Keratinocyte (primary cell): Measurements from ENCODE around the gene RAF1. TPM values are rescaled to one million over a fixed set of nuclear protein-coding genes. Genes with fewer than 3 reads are reported as not detected.
"Not testable (repeated sequence)": the region's sequence is repeated elsewhere in the genome, so short reads cannot be mapped to it uniquely, and the experiment has no call there.

Experiments
- DNase-seq: peaks from one replicate; pipeline ENCODE4 v3.0.0-alpha.2; 2011; ENCODE audit warnings: low read depth, missing footprints, low spot score
- FAIRE-seq: peaks from 2 replicates; lab custom pipeline; 2011; peaks lifted over from hg19 to GRCh38; lab: Jason Lieb, UNC
- H2AFZ ChIP-seq: 2 replicates; pipeline ENCODE4 v1.6.0; 2012; ENCODE audit warnings: low read length, control low read depth, inconsistent platforms; ENCODE audit not compliant: control insufficient read depth
- H3K27ac ChIP-seq: 2 replicates; pipeline ENCODE4 v1.5.1; 2011; ENCODE audit warnings: low read length; ENCODE audit not compliant: control insufficient read depth, insufficient read depth
- H3K27me3 ChIP-seq: 3 replicates; pipeline ENCODE4 v1.6.0; 2011; ENCODE audit warnings: low read length; ENCODE audit not compliant: control insufficient read depth, insufficient read depth; ENCODE audit errors: extremely low read depth
- H3K36me3 ChIP-seq, 2 experiments: 2 replicates in 1 of 2; 3 replicates in 1 of 2; pipeline ENCODE4 v1.5.1; 2011; ENCODE audit warnings: low read length in 2 of 2, mild to moderate bottlenecking in 1 of 2; ENCODE audit not compliant: control insufficient read depth in 2 of 2, insufficient read depth in 2 of 2; ENCODE audit errors: extremely low read depth in 1 of 2
- H3K4me1 ChIP-seq: 3 replicates; pipeline ENCODE4 v1.5.1; 2011; ENCODE audit warnings: low read length; ENCODE audit not compliant: control insufficient read depth, insufficient read depth; ENCODE audit errors: extremely low read depth
- H3K4me2 ChIP-seq: 3 replicates; pipeline ENCODE4 v1.6.0; 2011; ENCODE audit warnings: low read depth, low read length; ENCODE audit not compliant: control insufficient read depth, insufficient read depth; ENCODE audit errors: extremely low read depth
- H3K4me3 ChIP-seq, 3 experiments: fragments of 200-600 bp in 1 of 3; sonication (generic) in 1 of 3; 2 replicates in 2 of 3; 3 replicates in 1 of 3; pipeline ENCODE4 v1.5.1; 2011 to 2016; ENCODE audit warnings: low read length in 3 of 3, mild to moderate bottlenecking in 3 of 3, control low read depth in 2 of 3, inconsistent platforms in 1 of 3, low read depth in 1 of 3, mixed read lengths in 1 of 3, mixed run types in 1 of 3, moderate library complexity in 1 of 3; ENCODE audit not compliant: control insufficient read depth in 2 of 3, insufficient read depth in 2 of 3; ENCODE audit errors: extremely low read depth in 1 of 3
- H3K79me2 ChIP-seq: 2 replicates; pipeline ENCODE4 v1.6.0; 2012; ENCODE audit warnings: low read length; ENCODE audit not compliant: control insufficient read depth, insufficient read depth
- H3K9ac ChIP-seq: 3 replicates; pipeline ENCODE4 v1.6.0; 2011; ENCODE audit warnings: low read length; ENCODE audit not compliant: control insufficient read depth, insufficient read depth; ENCODE audit errors: extremely low read depth
- H3K9me1 ChIP-seq: 3 replicates; pipeline ENCODE4 v1.6.0; 2011; ENCODE audit warnings: low read length; ENCODE audit not compliant: control insufficient read depth, insufficient read depth; ENCODE audit errors: extremely low read depth
- H3K9me3 ChIP-seq: 2 replicates; pipeline ENCODE4 v1.5.1; 2012; ENCODE audit warnings: low read depth, low read length; ENCODE audit not compliant: control insufficient read depth
- H4K20me1 ChIP-seq: 3 replicates; pipeline ENCODE4 v1.6.0; 2011; ENCODE audit warnings: low read length; ENCODE audit not compliant: control insufficient read depth, insufficient read depth; ENCODE audit errors: extremely low read depth
- CTCF ChIP-seq, 3 experiments: IDR thresholded peaks in 1 of 3; conservative IDR thresholded peaks in 1 of 3; optimal IDR thresholded peaks in 1 of 3; 2 replicates in 2 of 3; 3 replicates in 1 of 3; pipeline versions ENCODE3 to v1.5.1; 2011; ENCODE audit warnings: low read length in 3 of 3, mild to moderate bottlenecking in 3 of 3, moderate library complexity in 2 of 3, control low read depth in 1 of 3, inconsistent platforms in 1 of 3; ENCODE audit not compliant: insufficient read depth in 2 of 3; ENCODE audit errors: extremely low read depth in 1 of 3
- EZH2 ChIP-seq: IDR thresholded peaks from one replicate; pipeline ENCODE4 v1.6.1; 2012; ENCODE audit warnings: inconsistent platforms, mild to moderate bottlenecking, low read length, moderate library complexity
- dilution Hi-C: fragments of 300-500 bp; cut with MboI; formaldehyde crosslinking; loops from one replicate; pipeline ENCODE4 v1.7.0; 2020; ENCODE audit warnings: low sequenced_read_pairs; ENCODE audit not compliant: extremely low pct_ligation_motif_present
- polyA plus RNA-seq, 5 experiments: library from polyadenylated mRNA; depleted of rRNA in 3 of 5; stranded (reverse) in 3 of 5; stranded (forward) in 1 of 5; unstranded in 1 of 5; fragments of >200 nt; gene quantifications; 1 replicate in 1 of 5; 2 replicates in 3 of 5; 3 replicates in 1 of 5; pipeline versions ENCODE4 v1.2.1 to v1.2.3, GENCODE V29; 2011 to 2012; ENCODE audit warnings: missing spikeins in 2 of 5, low read depth in 1 of 5, low replicate concordance in 1 of 5

The RAF1 gene
- polyA plus RNA-seq, 1 donor (not counting 4 experiments of a cell fraction or from before 2014, with no cell fraction given): 80.1 TPM

GRCh38 chr3:12661926-12662592 lies 1.9 kb downstream of the RAF1 start:
- Histone ChIP-seq H3K27ac (peak overlapping the region; percentile 97), H3K9ac (peak overlapping the region; percentile 98), H3K4me3 (peak overlapping the region; percentile 94 to 99 (median 96)), H3K9me1 (no peaks in the 10 kb centered on the region), H3K9me3 (no peaks in the 10 kb centered on the region), H2AFZ (no peak overlapping the region), H3K4me2 (peak overlapping the region; percentile 99), H3K4me1 (peaks cover 24% of the 10 kb centered on the region), H3K79me2 (peaks cover 68% of the 10 kb centered on the region), H4K20me1 (peaks cover 6% of the 10 kb centered on the region), H3K27me3 (no peaks in the 10 kb centered on the region), H3K36me3 (no peaks in the 10 kb centered on the region)
- no peak for TF ChIP-seq CTCF (optimal IDR thresholded peaks at IDR 0.05 in 1 of 3, IDR thresholded peaks at IDR 0.05 in 1 of 3, conservative IDR thresholded peaks at IDR 0.05 in 1 of 3; ENCODE audit: extremely low read depth in 1 of 3, insufficient read depth in 2 of 3, low read length in 3 of 3)
- no peak for TF ChIP-seq EZH2
- no peak for DNase-seq
- dilution Hi-C loops: no loop called here
- no peak for FAIRE-seq

- not testable (repeated sequence) for H3K9ac ChIP-seq
Observed at GRCh38 chr3:12661375-12661774, 2.5 kb downstream of the RAF1 start.

GRCh38 chr3:12660196-12660595 lies 3.7 kb downstream of the RAF1 start:
- Histone ChIP-seq H3K36me3 (no peaks in the 10 kb centered on the region), H3K9ac (no peak overlapping the region), H3K9me1 (no peaks in the 10 kb centered on the region), H3K4me3 (no peak overlapping the region), H2AFZ (no peak overlapping the region), H3K27me3 (no peaks in the 10 kb centered on the region), H3K4me1 (peaks cover 24% of the 10 kb centered on the region), H3K79me2 (peaks cover 86% of the 10 kb centered on the region), H4K20me1 (peaks cover 20% of the 10 kb centered on the region), H3K27ac (no peak overlapping the region), H3K9me3 (no peaks in the 10 kb centered on the region), H3K4me2 (no peak overlapping the region)
- no peak for FAIRE-seq
- TF ChIP-seq CTCF (optimal IDR thresholded peaks at IDR 0.05 in 1 of 3, IDR thresholded peaks at IDR 0.05 in 1 of 3, conservative IDR thresholded peaks at IDR 0.05 in 1 of 3; ENCODE audit: extremely low read depth in 1 of 3, insufficient read depth in 2 of 3, low read length in 3 of 3) (no peak), EZH2 (no peak)
- DNase-seq: no peak
- dilution Hi-C loops: no loop called here

More at GRCh38 chr3:12661375-12661774, 2.5 kb downstream of the RAF1 start:
- H3K36me3 ChIP-seq, H3K9me3 ChIP-seq, dilution Hi-C loops, H3K27me3 ChIP-seq, H2AFZ ChIP-seq, FAIRE-seq, H3K9me1 ChIP-seq, H3K4me3 ChIP-seq, DNase-seq, H3K27ac ChIP-seq: not testable (repeated sequence)
- Histone ChIP-seq H3K4me2 (peak overlapping the region; percentile 99), H3K79me2 (peaks cover 74% of the 10 kb centered on the region), H4K20me1 (peaks cover 10% of the 10 kb centered on the region), H3K4me1 (peaks cover 24% of the 10 kb centered on the region)
